G401 (cell line): ENCODE data around the gene KCNIP1. TPM values are rescaled to one million over a fixed set of nuclear protein-coding genes. Genes with fewer than 3 reads are reported as not detected.

ENCODE experiments used
- DNase-seq: peaks from one replicate; pipeline ENCODE4 v3.0.0-alpha.2; 2015; ENCODE audit warnings: low spot score
- in situ Hi-C: cut with HindIII; loops from 2 replicates; pipeline ENCODE4 v1.10.0; 2016; ENCODE audit warnings: low sequenced_read_pairs, mixed read lengths
- total RNA-seq: library from RNA; depleted of rRNA; stranded (reverse); fragments of >200 nt; shearing (Covaris generic); gene quantifications from 2 replicates; pipeline ENCODE4 v1.2.3, GENCODE V29; 2014

KCNIP1 gene
- total RNA-seq, 1 experiment from 2014 or later: not detected

DNA sequence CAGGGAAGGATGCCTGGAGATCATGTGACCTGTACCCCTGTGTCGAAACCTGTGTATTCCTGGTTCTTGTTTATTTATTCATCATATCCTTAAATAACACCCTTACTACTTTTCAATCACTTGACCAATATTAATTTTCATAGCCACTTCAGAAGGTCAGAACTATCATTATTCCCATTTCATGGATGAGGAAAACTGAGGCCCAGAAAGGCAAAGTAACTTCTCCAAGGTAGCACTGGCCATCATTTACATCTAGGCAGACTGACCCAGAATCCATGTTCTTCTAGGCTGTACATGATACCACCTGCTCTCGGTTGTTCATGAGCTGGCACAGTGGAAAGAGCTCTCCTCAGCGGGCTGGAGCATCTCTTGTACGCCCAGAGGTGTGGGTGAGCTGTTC, 49.4 kb downstream of the KCNIP1 start:
- in situ Hi-C loops: no loop called here
- DNase-seq: no peak

- DNase-seq: no peak
- in situ Hi-C loops: no loop called here
Measured at GRCh38 chr5:170554521-170555267, 50.9 kb downstream of the KCNIP1 start.

DNA sequence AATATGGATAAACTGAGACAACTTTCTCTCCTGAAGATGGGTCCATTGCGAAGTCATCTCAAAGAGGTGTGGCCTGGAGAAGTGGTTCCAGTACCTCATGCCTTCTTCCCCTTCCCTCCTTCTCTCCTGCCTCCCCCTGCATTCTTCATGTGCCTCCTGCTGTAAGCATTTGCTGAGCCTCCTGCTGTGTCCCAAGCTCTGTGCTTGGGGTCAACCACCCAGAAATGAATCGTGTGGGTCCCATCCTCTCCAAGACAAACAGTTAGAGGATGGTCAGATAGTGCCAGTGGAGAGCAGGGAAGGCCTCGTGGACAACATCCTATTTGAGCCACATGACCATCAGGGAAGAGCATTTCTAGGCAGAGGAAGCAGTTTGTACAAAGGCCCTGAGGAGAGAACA, 53.5 kb downstream of the KCNIP1 start:
- DNase-seq: no peak
- in situ Hi-C loops: no loop called here

- DNase-seq: no peak
- in situ Hi-C loops: no loop called here
Measured at GRCh38 chr5:170559296-170559695, 55.5 kb downstream of the KCNIP1 start.

GRCh38 chr5:170560938-170561337, 57.1 kb downstream of the KCNIP1 start:
- in situ Hi-C loops: no loop called here
- DNase-seq: no peak

DNA sequence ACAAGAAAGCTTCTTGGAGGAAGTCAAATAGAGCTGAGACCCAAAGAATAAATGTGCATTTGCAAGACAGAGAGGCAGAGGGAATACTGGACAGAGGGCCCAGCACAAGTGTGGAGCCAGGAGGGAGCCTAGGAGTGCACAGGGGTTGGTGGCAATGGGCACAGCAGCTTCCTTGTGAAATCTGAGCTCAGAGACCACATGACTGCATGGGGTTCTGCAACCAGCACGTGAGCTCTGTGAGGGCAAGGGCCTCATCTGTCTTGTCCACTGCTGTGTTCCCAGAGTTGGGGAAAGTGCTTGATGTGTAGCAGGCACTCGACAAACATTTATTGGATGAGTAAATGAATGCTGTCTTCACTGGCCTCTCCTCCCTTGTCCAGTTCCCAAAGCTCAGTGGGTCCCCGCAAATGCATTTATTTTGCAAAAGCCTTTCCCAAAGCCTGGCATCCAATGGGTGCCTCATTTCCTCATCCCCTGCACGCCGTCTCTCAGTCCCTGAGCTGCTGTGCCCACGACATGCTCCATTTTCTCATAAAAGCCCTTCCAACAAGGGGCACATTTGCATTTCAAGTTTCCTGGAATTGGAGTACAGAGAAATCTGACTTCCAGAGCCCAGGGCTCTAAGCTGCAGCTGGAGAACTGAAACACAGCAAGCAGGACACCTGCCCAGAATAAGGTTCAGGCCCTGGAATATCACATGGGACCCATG, 58.5 kb downstream of the KCNIP1 start:
- DNase-seq: no peak
- in situ Hi-C loops: no loop called here

- DNase-seq: no peak
- in situ Hi-C loops: no loop called here
Measured at GRCh38 chr5:170562875-170563228, 59.0 kb downstream of the KCNIP1 start.

GRCh38 chr5:170563824-170564567, 60.2 kb downstream of the KCNIP1 start:
- DNase-seq: no peak
- in situ Hi-C loops: no loop called here

DNA sequence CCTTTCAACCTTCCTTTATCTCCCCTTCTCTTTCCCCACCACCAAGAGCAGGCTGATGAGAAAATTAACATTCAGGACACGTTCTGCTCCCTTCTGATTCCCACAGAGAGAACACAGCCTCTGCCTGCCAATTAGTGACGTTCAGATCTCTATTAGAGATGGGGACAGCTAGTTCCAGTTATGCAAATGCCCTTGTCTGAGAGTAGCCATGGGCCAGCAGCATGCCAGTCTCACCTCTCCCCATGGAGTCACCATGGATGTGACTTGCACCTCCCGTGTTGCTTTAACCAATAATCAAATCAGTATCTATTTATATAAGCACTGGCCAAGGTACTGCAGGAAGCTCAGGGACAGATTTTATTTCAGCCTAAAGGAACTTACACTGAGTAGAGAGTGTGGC, 61.3 kb downstream of the KCNIP1 start:
- in situ Hi-C loops: no loop called here
- DNase-seq: peak; percentile 84

- no peak for DNase-seq
- in situ Hi-C loops: no loop called here
Measured at GRCh38 chr5:170569101-170569500, 65.3 kb downstream of the KCNIP1 start.

- in situ Hi-C loops: no loop called here
- peak; percentile 50 for DNase-seq
Measured at GRCh38 chr5:170570476-170570875, 66.7 kb downstream of the KCNIP1 start.

GRCh38 chr5:170571281-170571731, 67.5 kb downstream of the KCNIP1 start:
- no peak for DNase-seq
- in situ Hi-C loops: no loop called here

- in situ Hi-C loops: no loop called here
- no peak for DNase-seq
Measured at GRCh38 chr5:170571875-170572852, 68.3 kb downstream of the KCNIP1 start.

- DNase-seq: no peak
- in situ Hi-C loops: no loop called here
Measured at GRCh38 chr5:170573114-170573513, 69.3 kb downstream of the KCNIP1 start.

- no peak for DNase-seq
- in situ Hi-C loops: no loop called here
Measured at GRCh38 chr5:170573660-170574059, 69.8 kb downstream of the KCNIP1 start.

DNA sequence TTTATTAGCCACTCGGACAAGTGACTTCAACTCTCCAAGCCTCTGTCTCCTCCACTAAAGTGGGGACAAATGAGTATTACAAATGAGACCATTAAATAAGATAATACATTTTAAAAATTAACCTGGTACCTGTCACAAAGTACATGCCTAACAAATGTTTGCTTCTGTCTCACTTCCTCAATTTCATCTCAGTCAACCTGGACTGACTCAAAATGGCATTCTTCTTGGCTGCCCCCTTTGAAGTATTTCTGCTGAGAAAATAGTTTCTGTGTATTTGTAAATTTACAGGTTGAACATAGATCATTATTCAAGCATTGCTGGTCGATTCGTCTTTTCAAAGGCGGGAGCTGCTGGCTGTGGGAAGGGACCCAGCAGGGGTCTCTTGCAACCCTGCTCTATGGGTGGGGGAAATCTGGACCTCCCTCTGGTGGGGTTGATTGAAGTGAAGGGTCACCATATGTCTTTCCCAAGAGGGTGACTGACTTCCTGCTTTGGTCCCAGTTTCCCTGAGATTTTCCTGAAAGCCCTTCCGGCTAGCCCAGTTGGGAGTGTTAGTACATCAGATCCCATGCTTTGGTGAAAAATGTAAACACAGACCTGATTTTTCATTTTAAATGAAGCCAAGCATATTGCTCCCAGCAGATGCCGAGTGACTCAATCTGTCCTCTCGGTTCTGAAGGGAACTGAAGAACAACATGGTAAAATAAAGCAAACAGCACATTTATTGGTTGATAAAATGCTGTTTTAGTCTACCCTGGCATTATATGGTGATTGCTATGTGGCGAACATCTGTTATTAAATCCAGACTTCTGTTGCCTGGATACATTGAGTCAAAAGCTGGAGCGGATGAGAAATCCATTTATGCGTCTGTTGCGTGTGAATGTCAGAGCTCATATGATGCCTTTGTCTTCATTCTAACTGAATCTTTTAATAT, 73.0 kb downstream of the KCNIP1 start:
- in situ Hi-C loops: no loop called here
- DNase-seq: peak; percentile 90

GRCh38 chr5:170579601-170580000, 75.8 kb downstream of the KCNIP1 start:
- in situ Hi-C loops: no loop called here
- DNase-seq: no peak

- DNase-seq: no peak
- in situ Hi-C loops: no loop called here
Measured at GRCh38 chr5:170581211-170581610, 77.4 kb downstream of the KCNIP1 start.
